Upper lobe of left lung (tissue), 4 donors: ENCODE data around the gene NCS1.

Source experiments
- CTCF ChIP-seq, 6 experiments: fragments of 450-650 bp in 4 of 6; fragments of 200-600 bp in 2 of 6; sonication (generic) in 2 of 6; IDR thresholded peaks; one replicate each; pipeline ENCODE4 v1.5.1; 2016 to 2019; ENCODE audit warnings: antibody characterized with exemption in 6 of 6
- EP300 ChIP-seq, 4 donors: sonication (generic); formaldehyde crosslinking; IDR thresholded peaks; one replicate each; pipeline ENCODE4 v1.5.1; 2017; ENCODE audit warnings: antibody characterized with exemption in 4 of 4, control low read depth in 2 of 4
- POLR2A ChIP-seq, 4 donors: fragments of 450-650 bp; IDR thresholded peaks; one replicate each; pipeline ENCODE4 v1.5.1; 2016 to 2017; ENCODE audit warnings: antibody characterized with exemption in 4 of 4, mild to moderate bottlenecking in 2 of 4
- POLR2AphosphoS5 ChIP-seq, 2 donors: sonication (generic); formaldehyde crosslinking; IDR thresholded peaks; one replicate each; pipeline ENCODE4 v1.5.1; 2017; ENCODE audit warnings: antibody characterized with exemption in 2 of 2

GRCh38 chr9:130201399-130201873 is 29.2 kb downstream of the NCS1 start:
- TF ChIP-seq CTCF (IDR thresholded peaks at IDR 0.05), result no peak
- no peak for TF ChIP-seq POLR2AphosphoS5 (IDR thresholded peaks at IDR 0.05)
- TF ChIP-seq POLR2A (IDR thresholded peaks at IDR 0.05), result no peak
- no peak for TF ChIP-seq EP300 (IDR thresholded peaks at IDR 0.05)
